IMR-90 (cell line): ENCODE measurements around the gene SERPINA9. TPM values are rescaled to one million over a fixed set of nuclear protein-coding genes. Genes with fewer than 3 reads are reported as not detected.
A peak's percentile ranks its signal among the peaks of the same experiment; 100 is the strongest.

Experiments
- ATAC-seq: fragments of 200-7000 bp; cut with Tn5 transposase; 2 replicates; pipeline ENCODE4 v1.9.1; 2020; ENCODE audit warnings: low read depth, mild to moderate bottlenecking, moderate library complexity
- BruUV-seq: library from RNA; stranded (reverse); fragments of 400-500 nt; replicated peaks from 2 replicates; lab custom pipeline; 2021; lab: Mats Ljungman, UMichigan
- CTCF ChIA-PET: fragments of 300-600 bp; formaldehyde crosslinking; extraction: SDS; loops from one replicate; lab custom pipeline; 2021; ENCODE audit warnings: antibody characterized with exemption; lab: Yijun Ruan, JAX
- POLR2A ChIA-PET: fragments of 300-600 bp; sonication (Branson Sonifier 250); formaldehyde crosslinking; loops from one replicate; lab custom pipeline; 2022; ENCODE audit warnings: antibody characterized with exemption; ENCODE audit not compliant: unreplicated experiment; lab: Charles Lee
- DNase-seq: peaks from one replicate; pipeline ENCODE4 v3.0.0; 2013
- H2AFZ ChIP-seq: replicated peaks from 2 replicates; pipeline ENCODE3; 2013; ENCODE audit warnings: low read length, mild to moderate bottlenecking; ENCODE audit not compliant: poor library complexity
- H2AK5ac ChIP-seq: 2 replicates; pipeline ENCODE4 v1.6.1; 2013; ENCODE audit warnings: low read depth, low read length, inconsistent platforms
- H2AK9ac ChIP-seq: replicated peaks from 2 replicates; pipeline ENCODE3; 2013; ENCODE audit warnings: mild to moderate bottlenecking, low read depth, low read length, moderate library complexity; ENCODE audit not compliant: poor library complexity
- H2BK120ac ChIP-seq: 2 replicates; pipeline ENCODE4 v1.6.1; 2013; ENCODE audit warnings: low read depth, low read length, inconsistent platforms
- H2BK15ac ChIP-seq: 3 replicates; pipeline ENCODE4 v1.6.1; 2013; ENCODE audit warnings: low read depth, low read length, inconsistent platforms
- H2BK20ac ChIP-seq: 2 replicates; pipeline ENCODE4 v1.6.1; 2013; ENCODE audit warnings: low read depth, mild to moderate bottlenecking, inconsistent platforms, low read length, moderate library complexity
- H2BK5ac ChIP-seq: 2 replicates; pipeline ENCODE4 v1.6.1; 2013; ENCODE audit warnings: mild to moderate bottlenecking, low read depth, low read length, inconsistent platforms; ENCODE audit not compliant: poor library complexity, severe bottlenecking
- H3K14ac ChIP-seq: replicated peaks from 2 replicates; pipeline ENCODE4 v1.6.1; 2013; ENCODE audit warnings: low read depth, low read length, inconsistent platforms
- H3K18ac ChIP-seq: 2 replicates; pipeline ENCODE4 v1.6.1; 2013; ENCODE audit warnings: low read depth, low read length, control low read depth
- H3K23ac ChIP-seq: 2 replicates; pipeline ENCODE4 v1.6.1; 2013; ENCODE audit warnings: low read depth, low read length, inconsistent platforms
- H3K27ac ChIP-seq: 2 replicates; pipeline ENCODE4 v1.5.1; 2013; ENCODE audit warnings: mild to moderate bottlenecking, control low read depth, low read length; ENCODE audit not compliant: insufficient read depth
- H3K27me3 ChIP-seq: 2 replicates; pipeline ENCODE4 v1.6.1; 2013; ENCODE audit warnings: low read length; ENCODE audit not compliant: control insufficient read depth, insufficient read depth
- H3K36me3 ChIP-seq: 2 replicates; pipeline ENCODE4 v1.6.1; 2013; ENCODE audit warnings: low read length, mixed read lengths; ENCODE audit not compliant: control insufficient read depth, insufficient read depth
- H3K4ac ChIP-seq: 2 replicates; pipeline ENCODE4 v1.6.1; 2013; ENCODE audit warnings: low read depth, low read length, inconsistent platforms
- H3K4me1 ChIP-seq: 2 replicates; pipeline ENCODE4 v1.6.1; 2013; ENCODE audit warnings: low read length, mixed read lengths; ENCODE audit not compliant: control insufficient read depth, insufficient read depth
- H3K4me2 ChIP-seq: 2 replicates; pipeline ENCODE4 v1.6.1; 2013; ENCODE audit warnings: low read depth, mild to moderate bottlenecking, control low read depth, low read length, moderate library complexity
- H3K4me3 ChIP-seq: 2 replicates; pipeline ENCODE4 v1.5.1; 2013; ENCODE audit warnings: low read depth, mild to moderate bottlenecking, control low read depth, low read length, moderate library complexity; ENCODE audit not compliant: insufficient read depth
- H3K56ac ChIP-seq: 2 replicates; pipeline ENCODE4 v1.6.1; 2013; ENCODE audit warnings: low read length, inconsistent platforms; ENCODE audit not compliant: insufficient read depth; ENCODE audit errors: extremely low read depth
- H3K79me1 ChIP-seq, 2 experiments: 2 replicates each; pipeline ENCODE4 v1.6.1; 2013; ENCODE audit warnings: low read length in 2 of 2, inconsistent platforms in 1 of 2, low read depth in 1 of 2
- H3K9ac ChIP-seq: 2 replicates; pipeline ENCODE4 v1.6.1; 2013; ENCODE audit warnings: low read depth, low read length, control low read depth
- H3K9me1 ChIP-seq: 2 replicates; pipeline ENCODE4 v1.6.1; 2013; ENCODE audit warnings: low read length, inconsistent platforms; ENCODE audit not compliant: insufficient read depth
- H3K9me3 ChIP-seq: 2 replicates; pipeline ENCODE4 v1.6.1; 2013; ENCODE audit warnings: low read length; ENCODE audit not compliant: control insufficient read depth, insufficient read depth
- H4K20me1 ChIP-seq: 2 replicates; pipeline ENCODE4 v1.6.1; 2013; ENCODE audit warnings: low read length, inconsistent platforms; ENCODE audit not compliant: insufficient read depth
- H4K5ac ChIP-seq: 2 replicates; pipeline ENCODE4 v1.6.1; 2013; ENCODE audit warnings: mild to moderate bottlenecking, low read depth, low read length, control low read depth
- H4K8ac ChIP-seq, 2 experiments: 2 replicates each; pipeline ENCODE4 v1.6.1; 2013; ENCODE audit warnings: low read depth in 2 of 2, low read length in 2 of 2, control low read depth in 1 of 2, inconsistent platforms in 1 of 2
- H4K91ac ChIP-seq: 2 replicates; pipeline ENCODE4 v1.6.1; 2013; ENCODE audit warnings: low read depth, low read length, inconsistent platforms; ENCODE audit not compliant: insufficient read depth
- CEBPB ChIP-seq: IDR thresholded peaks from 2 replicates; pipeline ENCODE4 v1.6.1; 2012; ENCODE audit warnings: low read depth, low read length, improper control_type of control experiment
- CTCF ChIP-seq: conservative IDR thresholded peaks from 2 replicates; pipeline ENCODE4 v1.5.1; 2012; ENCODE audit warnings: mild to moderate bottlenecking, low read depth, low read length, improper control_type of control experiment
- MAFK ChIP-seq: IDR thresholded peaks from 2 replicates; pipeline ENCODE4 v1.6.1; 2012; ENCODE audit warnings: low read depth, low read length, improper control_type of control experiment
- RAD21 ChIP-seq: IDR thresholded peaks from 2 replicates; pipeline ENCODE4 v1.6.1; 2012; ENCODE audit warnings: low read length, improper control_type of control experiment
- SMC3 ChIP-seq: fragments of 150-350 bp; IDR thresholded peaks from 2 replicates; pipeline ENCODE4 v1.6.1; 2016; ENCODE audit warnings: low read depth, mild to moderate bottlenecking, antibody characterized with exemption, low read length, moderate library complexity
- WGBS, 2 experiments: methylation state at CpG; one replicate each; pipeline versions ENCODE4 v1.1.5 to v1.1.7; 2013; ENCODE audit warnings: missing lambda C conversion rate in 2 of 2; ENCODE audit not compliant: insufficient read length in 1 of 2; ENCODE audit errors: extremely low coverage in 2 of 2; 5-methylcytosine and 5-hydroxymethylcytosine counted together
- dilution Hi-C: fragments of 300-500 bp; cut with HindIII; formaldehyde crosslinking; loops from one replicate; pipeline ENCODE4 v1.14.3; 2018; ENCODE audit warnings: low sequenced_read_pairs; ENCODE audit not compliant: unreplicated experiment
- in situ Hi-C: fragments of 300-500 bp; cut with MboI; formaldehyde crosslinking; loops from 3 replicates; pipeline ENCODE4 v1.14.3; 2019; ENCODE audit warnings: low sequenced_read_pairs, inconsistent platforms, mixed read lengths
- intact Hi-C: fragments of 100-400 bp; cut with micrococcal nuclease; formaldehyde crosslinking; loops from 2 replicates; pipeline ENCODE4 v1.10.0; 2022
- polyA plus RNA-seq, 3 experiments: library from polyadenylated mRNA; depleted of rRNA; stranded (reverse); fragments of >200 nt; gene quantifications; 2 replicates each; pipeline ENCODE4 v1.2.3, GENCODE V29; 2012; ENCODE audit warnings: low replicate concordance in 1 of 3
- total RNA-seq: library from RNA; depleted of rRNA; stranded (reverse); fragments of >200 nt; gene quantifications from 2 replicates; pipeline ENCODE4 v1.2.3, GENCODE V29; 2012

SERPINA9 gene
- total and polyA plus RNA-seq, 2 of the 4 experiments (the other 2 are of a cell fraction), result 0.09 to 0.18 TPM

DNA sequence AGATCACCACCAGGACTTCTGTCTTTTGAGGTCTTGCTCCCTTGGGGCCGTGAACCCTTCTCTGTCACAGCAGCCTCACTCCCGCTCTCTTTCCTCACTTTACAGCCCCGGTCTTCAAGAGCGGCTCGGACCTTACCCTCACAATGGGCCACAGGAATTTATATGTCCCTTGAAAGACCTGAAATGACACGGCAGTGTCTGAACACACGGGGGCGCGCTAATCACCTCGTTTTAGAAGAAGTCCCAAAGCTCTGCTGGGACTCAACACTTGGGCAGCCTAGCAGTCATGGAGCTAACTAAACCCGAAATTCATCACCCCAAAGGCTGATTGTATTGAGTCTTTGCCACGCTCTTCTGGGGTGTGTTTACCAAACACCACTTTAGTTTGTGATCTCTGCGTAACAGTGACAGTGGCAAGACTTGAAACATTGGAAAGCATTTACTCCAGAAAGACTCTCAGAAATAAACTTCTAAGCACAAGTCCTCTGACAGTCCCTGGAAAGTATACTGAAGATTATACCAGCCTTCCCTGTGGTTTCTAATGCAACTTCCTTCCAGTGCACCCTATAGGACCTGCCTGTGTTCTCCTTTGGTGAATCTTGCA, 52.4 kb downstream of the SERPINA9 start:
- Histone ChIP-seq H3K36me3 (no peaks in the 10 kb centered on the region), H4K8ac (no peak overlapping the region), H3K4me3 (no peak overlapping the region), H3K9ac (no peak overlapping the region), H2BK5ac (no peak overlapping the region), H3K23ac (no peak overlapping the region), H4K5ac (no peak overlapping the region), H2AK5ac (no peak overlapping the region), H2BK15ac (no peak overlapping the region), H3K14ac (no peak overlapping the region), H3K4me1 (no peaks in the 10 kb centered on the region), H3K4me2 (peak overlapping the region; percentile 61; the same call in 1 of the 2 replicates), H2AK9ac (no peak overlapping the region), H2BK20ac (no peak overlapping the region), H3K9me1 (no peaks in the 10 kb centered on the region), H3K4ac (no peak overlapping the region), H4K20me1 (no peaks in the 10 kb centered on the region), H2AFZ (peak overlapping the region; percentile 74), H3K79me1 (no peaks in the 10 kb centered on the region), H3K9me3 (no peaks in the 10 kb centered on the region), H3K27me3 (peaks cover 11% of the 10 kb centered on the region), H3K56ac (no peak overlapping the region), H4K91ac (no peak overlapping the region), H3K27ac (no peak overlapping the region), H2BK120ac (no peak overlapping the region), H3K18ac (no peak overlapping the region)
- DNase-seq, result peak; percentile 59
- ChIA-PET POLR2A (no interaction called here), CTCF (interaction anchor here (0.5 to 1.8 kb wide), 11 partner anchors 9 to 1885 kb away, joined by 3 to 6 read pairs (median 3); no protein-coding TSS in a partner anchor)
- in situ Hi-C loops (no loop called here), intact Hi-C loops (loop anchor here (2.0 to 10.0 kb wide), 2 partner anchors 257 to 1571 kb away; no protein-coding TSS in a partner anchor), dilution Hi-C loops (no loop called here)
- WGBS, 2 experiments, result 14% methylated on average over 6 of the region's 13 CpGs; no CpG with 5 or more reads in 1 of the 2 experiments
- TF ChIP-seq RAD21 (peak; percentile 48), SMC3 (peak; percentile 56), CTCF (peak; percentile 66), MAFK (no peak), CEBPB (no peak)
- no TSS peak for BruUV-seq
- ATAC-seq, result peak; percentile 83
